HTR-8/SVneo (cell line): Measurements from ENCODE around the gene MAPK8IP2.
A peak's percentile ranks its signal among the peaks of the same experiment; 100 is the strongest.

Experiments used
- DNase-seq: peaks from one replicate; pipeline ENCODE4 v3.0.0; 2011; ENCODE audit warnings: low spot score, mixed read lengths; ENCODE audit not compliant: insufficient read length
- FAIRE-seq: peaks from 2 replicates; lab custom pipeline; 2011; peaks lifted over from hg19 to GRCh38; lab: Jason Lieb, UNC

The MAPK8IP2 gene

DNA sequence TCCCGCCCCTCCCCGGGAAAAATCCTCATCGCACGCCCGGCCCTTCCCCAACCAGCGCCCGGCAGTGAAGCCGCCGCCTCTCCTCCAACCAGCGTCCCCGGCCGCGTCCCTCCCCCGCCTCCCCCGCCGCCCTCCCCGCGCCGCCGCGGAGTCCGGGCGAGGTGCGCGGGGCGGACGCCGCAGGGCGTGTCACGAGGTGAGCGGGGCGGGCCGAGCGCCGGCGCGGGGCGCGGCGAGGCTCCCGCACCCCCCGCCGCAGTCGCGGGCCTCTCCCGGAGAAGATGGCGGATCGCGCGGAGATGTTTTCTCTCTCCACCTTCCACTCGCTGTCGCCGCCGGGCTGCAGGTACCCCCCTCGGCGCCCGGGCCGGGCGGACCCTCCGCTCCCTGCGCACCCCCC, at the start of gene MAPK8IP2:
Gene MAPK8IP2 (plus strand): TSS at position 256 of the 400 bp plus-strand sequence. CDS start 26 bp downstream, at position 282.
- no peak for FAIRE-seq
- no peak for DNase-seq

DNA sequence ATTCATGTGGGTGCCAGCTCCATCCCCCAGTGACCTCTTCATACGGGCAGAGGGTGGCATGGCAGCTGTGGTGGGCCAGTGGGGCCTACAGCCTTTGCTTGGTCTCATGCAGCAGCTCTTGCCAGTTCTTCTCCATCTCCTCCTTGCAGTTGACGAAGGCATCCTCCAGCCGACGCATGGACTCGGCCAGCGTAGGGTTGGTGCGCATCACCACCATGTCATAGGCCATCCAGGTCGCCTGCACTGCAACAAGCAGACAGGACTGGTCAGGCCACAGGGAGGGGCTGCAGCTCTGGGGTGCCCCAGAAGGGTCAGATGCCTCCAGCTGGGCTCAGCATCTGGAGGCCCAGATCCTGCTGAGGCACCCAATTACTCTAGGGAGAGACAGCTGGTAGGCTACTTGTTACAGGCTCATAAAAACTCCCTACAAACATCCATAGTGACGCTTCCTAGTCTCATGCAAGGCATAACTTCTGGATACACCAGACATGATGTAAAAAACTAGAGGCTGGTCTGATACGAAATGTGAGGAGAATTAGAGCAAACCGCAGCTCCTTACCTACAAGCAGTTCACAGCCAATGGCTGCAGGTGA, 49.3 kb upstream of the MAPK8IP2 start:
- FAIRE-seq (no peak), DNase-seq (no peak)

DNA sequence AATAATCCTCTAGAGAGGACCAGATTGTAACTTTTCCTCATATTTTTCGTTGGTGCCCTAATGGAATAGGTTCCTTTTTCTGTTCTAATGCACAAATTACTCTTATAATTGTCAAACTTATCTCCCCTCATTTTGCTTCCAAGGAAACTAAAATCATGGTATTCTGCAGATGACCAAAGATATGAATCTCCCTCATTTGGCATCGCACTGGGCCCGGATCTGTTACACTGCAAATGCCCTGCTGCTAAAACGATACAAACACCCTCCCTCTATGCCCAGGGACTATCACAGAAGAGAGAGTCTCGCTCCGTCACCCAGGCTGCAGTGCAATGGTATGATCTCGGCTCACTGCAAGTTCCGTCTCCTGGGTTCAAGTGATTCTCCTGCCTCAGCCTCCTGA, 47.3 kb upstream of the MAPK8IP2 start:
- no peak for FAIRE-seq
- DNase-seq = no peak

DNA sequence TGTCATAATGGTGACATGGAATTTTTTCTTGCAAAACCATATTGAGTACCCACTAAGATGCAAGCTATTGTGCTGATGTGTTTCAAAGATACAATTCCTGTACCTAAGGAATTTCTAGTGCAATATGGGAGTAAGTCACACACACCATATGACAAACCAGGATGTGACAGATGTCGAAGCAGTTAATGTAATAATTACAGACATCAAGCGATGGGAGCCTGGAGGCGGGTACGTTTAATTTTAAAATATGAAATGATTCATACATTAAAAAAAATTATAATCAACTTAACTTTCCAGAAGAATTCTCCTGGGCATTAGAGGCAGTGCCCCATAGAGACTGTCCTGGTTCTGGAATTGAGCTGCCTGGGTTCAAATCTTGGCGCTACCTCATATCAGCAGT, 43.9 kb upstream of the MAPK8IP2 start:
- DNase-seq = no peak
- FAIRE-seq = no peak

DNA sequence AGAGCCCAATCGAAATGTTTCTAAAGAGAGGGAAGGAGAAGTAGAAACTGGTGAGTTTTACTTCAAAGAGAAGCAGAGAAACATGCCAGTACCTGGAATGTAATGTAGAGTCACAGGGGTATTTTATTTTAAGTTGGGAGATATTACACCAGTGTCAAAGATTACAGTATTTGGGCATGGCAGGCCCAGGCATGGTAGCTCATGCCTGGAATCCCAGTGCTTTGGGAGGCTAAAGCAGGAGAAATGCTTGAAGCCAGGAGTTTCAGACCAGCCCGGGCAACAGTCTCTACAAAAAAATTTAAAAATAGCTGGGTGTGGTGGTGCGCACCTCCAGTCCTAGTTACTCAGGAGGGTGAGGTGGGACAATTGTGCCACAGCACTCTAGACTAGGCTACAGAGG, 40.6 kb upstream of the MAPK8IP2 start:
- DNase-seq (no peak), FAIRE-seq (no peak)

DNA sequence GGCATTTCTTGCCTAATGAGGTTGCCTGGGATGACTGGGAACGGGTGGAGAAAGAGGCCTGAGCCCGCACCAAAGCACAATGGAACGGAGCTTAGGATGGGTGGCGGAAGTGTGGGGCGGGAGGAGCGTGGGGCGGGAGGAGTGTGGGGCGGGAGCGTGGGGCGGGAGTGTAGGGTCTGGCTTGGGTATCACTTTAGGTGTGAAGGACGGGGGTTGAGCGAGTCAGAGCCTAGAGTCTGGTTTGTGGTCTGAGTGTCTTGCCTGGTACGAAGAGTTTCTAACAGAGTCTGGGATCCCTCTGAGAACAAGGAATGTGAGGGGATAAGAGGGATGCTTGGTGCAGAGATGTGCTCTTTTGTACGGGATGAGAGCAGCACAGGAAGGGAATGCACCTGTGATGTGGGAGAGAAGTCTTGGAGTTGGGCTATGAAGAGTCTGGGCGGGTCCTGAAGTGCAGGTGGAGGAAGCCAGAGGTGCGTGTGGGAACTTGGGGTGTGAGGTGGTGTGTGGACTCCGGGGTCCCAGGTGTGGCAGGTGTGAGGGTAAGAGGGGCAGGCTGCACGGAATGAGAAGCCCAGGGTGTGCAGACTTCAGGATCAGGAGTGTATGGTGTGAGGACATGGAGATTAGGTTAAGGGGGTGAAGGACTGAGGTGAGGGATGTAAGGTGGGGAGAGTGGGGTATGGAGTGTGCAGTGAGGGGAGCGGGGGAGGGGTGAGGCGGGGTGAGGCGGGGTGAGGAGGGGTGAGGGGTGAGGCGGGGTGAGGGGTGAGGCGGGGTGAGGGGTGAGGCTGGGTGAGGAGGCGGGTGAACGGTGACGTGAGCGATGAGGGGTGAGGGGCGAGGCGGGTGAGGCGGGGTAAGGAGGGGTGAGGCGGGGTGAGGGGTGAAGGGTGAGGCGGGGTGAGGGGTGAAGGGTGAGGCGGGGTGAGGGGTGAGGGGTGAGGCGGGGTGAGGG, 38.9 kb upstream of the MAPK8IP2 start:
- DNase-seq = no peak
- no peak for FAIRE-seq

DNA sequence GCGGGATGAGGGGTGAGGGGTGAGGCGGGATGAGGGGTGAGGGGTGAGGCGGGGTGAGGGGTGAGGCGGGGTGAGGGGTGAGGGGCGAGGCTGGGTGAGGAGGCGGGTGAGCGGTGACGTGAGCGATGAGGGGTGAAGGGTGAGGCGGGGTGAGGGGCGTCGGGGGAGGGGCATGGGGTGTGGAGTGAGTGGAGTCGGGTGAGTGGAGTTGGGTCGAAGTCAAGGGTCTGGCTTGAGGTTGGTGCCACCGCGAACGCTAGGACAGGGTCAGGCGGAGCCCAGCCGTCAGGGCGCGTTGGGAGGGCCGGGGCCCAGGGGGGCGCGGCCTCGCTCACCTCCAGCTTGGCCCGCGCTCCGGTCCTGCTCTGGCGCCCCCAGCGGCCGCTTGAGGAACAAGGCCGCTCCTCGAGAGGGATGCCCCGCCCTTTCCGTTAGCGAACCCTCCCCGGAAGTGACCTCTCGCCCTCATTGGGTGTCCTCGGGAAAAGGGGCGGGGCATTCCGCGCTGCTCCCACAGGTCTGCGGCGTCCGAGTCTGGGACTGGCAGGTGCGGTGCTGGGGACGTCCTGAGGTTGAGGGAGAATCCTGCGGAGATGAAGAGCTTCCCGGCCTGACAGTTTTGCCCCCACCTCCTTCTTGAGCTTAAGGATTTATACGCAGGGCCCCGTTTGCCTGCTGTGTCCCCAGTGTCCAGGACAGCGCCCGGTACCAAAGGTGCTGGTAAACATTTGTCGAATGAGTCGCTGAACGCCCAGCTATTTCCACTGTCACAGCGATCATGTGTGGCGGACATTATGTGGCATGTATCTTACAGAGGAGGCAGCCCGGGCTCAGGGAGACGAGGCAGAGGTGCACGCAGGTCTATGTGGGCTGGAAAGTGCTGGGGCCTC, 37.8 kb upstream of the MAPK8IP2 start, which contains the start of gene SYCE3:
Gene SYCE3 (minus strand): TSS at position 397 of the 890 bp plus-strand sequence. CDS start 6,514 bp downstream, outside the sequence.
- DNase-seq (peak; percentile 92), FAIRE-seq (peak; percentile 60)

DNA sequence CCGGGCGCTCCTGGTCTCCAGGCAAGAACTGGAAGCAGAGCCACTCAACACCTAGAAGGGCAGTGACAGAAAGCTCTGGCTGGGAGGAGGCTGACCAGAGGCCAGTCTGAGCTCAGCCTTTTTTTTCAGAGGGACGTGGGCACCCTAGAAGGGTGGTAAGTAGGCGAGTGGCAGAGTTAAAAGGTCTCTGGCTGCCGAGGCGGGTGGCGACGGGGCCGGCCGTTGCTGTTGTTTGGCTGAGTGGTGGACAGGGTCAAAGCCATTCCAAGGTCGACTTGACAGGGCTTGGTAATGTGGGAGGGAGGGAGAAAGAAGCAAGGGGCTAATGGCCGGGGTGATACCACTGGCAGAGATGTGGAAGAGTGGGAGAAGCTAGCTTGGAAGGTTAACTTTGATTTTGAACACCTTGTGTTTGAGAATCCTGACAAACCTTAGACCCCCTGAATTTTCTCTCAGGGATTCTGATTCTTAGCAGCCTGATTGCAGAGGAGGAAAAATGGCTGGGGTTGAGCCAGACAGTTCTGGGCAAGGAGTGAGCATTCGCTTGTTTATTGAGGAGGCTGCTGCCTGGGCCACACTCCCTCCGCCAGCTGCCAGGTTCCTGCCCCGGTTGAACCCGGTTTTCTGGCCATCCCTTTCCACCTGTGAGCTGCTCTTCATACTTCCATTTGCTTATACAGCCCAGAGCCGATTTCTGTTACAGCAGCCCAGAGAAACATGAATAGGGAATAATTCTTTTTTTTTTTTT, 37.0 kb upstream of the MAPK8IP2 start:
- FAIRE-seq (no peak), DNase-seq (no peak)

DNA sequence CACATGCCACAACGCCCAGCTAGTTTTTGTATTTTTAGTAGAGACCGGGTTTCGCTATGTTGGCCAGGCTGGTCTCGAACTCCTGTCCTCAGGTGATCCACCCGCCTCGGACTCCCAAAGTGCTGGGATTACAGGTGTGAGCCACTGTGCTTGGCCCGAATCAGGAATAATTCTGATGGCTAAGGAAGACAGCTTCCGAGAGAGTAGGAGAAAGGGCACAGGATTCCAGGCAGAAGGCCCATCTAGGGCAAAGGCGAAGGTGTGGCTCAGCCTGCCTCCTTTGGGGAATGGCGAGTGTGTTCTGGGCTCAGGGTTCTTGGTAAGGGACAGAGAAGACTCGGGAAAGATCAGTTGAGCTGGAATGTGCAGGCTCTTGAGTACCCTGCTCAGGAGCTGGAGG, 36.3 kb upstream of the MAPK8IP2 start:
- FAIRE-seq (no peak), DNase-seq (no peak)

DNA sequence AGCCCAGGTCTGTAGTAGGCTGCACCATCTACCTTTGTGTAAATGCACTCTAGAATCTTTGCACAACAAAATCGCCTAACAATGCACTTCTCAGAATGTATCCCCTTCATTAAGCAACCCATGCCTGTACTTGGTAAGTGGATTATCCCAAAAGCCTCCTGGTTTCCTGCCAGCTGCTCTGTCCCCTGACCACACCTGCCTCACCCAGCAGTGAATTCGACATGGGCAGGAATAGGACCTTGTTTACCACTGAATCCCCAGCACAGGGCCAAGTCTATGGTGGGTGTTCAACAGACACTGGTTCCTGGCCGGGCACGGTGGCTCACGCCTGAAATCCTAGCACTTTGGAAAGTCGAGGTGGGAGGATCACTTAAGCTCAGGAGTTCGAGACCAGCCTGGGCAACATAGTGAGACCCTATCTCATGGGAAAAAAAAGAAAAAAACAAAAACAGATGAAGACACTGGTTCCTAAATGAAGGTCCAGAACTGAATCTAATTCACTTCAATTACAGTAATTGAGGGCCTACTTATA, 32.8 kb upstream of the MAPK8IP2 start:
- FAIRE-seq (no peak), DNase-seq (no peak)

DNA sequence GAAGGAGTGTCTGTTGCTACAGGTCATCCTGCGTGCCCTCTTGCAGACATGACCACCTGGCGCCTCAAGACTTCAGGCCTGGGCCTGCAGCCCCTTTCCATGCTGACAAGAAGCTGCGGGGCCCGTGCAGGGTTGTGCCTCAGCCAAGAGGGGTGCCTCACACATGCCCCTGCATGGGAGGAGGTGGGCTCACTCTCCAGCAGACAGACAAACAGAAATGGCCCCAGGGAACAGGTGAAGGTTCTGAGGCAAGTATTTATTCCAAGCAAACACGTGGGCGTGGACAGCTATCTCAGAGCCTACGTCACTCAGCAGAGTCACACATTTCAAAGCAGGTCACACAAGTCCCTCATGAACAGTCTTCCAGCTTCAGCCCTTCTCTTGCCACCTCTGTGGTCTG, 32.0 kb upstream of the MAPK8IP2 start:
- DNase-seq (no peak), FAIRE-seq (no peak)

DNA sequence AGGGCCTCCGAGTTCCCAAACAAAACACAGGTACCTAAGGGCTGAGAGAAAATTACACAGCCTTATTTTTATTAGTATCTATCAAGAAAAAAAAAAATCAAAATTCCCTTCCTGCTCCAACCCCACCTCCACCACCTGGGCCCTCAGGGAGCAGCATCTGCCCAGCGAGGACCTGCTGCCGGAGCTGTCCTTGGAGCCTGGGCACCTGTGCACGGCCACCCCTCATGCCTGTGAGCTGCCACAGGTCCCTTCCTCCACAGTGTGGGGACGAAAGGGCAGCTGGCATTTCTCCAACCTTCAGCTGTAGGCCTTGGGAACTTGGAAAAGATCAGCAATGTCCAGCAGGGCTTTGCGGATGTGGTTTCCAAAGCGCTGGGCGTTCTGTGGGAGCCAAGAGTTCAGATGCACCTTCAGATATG, 31.5 kb upstream of the MAPK8IP2 start:
- no peak for FAIRE-seq
- DNase-seq = no peak

DNA sequence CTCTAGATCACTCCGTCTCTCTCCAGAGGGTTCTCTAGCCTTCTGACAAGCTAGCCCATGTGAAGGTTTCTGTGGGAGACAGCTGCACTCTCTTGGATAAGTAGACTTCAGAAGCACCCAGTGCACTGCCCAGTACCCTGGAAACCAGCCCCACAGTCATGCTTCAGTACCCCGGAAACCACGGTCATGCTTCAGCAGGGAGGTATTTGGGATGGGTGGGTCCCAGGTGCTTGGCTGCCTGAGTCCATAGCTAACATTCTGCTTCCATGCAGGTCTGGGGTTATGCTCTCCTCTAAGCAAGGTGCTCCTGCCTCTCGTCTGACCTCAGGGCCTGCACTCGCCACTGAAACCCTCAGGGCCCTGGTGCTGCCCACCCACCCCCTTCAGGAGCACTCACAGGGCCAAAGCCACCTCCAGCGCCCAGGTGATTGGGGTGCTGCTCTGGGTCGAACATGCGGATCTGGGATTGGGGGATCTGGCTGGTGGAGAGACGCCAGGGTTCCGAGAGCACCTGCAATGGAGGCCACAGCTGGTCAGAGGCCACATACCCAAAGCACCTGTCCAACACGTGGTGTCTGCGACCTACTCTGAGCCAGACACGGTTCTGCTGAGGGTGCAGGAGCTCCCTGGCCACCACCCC, 30.6 kb upstream of the MAPK8IP2 start:
- FAIRE-seq (no peak), DNase-seq (no peak)

DNA sequence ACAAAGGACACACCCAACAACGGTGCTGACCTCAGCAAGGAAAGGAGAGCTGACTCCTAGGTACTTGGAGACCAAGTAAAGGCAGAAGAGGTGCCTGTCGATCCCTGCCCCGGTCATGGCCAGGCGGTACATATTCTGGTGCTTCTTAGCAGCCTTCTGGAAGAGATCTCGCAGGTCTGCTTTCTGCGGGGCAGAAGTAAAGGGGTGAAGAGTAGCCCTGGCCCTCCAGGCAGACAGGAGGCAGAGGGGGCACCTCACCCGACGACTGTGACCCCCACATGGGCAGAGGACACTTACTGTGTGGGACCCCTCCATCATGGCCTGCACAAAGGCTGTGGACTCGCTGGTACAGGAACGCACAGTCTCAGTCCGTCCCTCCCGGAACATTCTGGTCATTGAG, 29.7 kb upstream of the MAPK8IP2 start:
- FAIRE-seq (no peak), DNase-seq (no peak)

DNA sequence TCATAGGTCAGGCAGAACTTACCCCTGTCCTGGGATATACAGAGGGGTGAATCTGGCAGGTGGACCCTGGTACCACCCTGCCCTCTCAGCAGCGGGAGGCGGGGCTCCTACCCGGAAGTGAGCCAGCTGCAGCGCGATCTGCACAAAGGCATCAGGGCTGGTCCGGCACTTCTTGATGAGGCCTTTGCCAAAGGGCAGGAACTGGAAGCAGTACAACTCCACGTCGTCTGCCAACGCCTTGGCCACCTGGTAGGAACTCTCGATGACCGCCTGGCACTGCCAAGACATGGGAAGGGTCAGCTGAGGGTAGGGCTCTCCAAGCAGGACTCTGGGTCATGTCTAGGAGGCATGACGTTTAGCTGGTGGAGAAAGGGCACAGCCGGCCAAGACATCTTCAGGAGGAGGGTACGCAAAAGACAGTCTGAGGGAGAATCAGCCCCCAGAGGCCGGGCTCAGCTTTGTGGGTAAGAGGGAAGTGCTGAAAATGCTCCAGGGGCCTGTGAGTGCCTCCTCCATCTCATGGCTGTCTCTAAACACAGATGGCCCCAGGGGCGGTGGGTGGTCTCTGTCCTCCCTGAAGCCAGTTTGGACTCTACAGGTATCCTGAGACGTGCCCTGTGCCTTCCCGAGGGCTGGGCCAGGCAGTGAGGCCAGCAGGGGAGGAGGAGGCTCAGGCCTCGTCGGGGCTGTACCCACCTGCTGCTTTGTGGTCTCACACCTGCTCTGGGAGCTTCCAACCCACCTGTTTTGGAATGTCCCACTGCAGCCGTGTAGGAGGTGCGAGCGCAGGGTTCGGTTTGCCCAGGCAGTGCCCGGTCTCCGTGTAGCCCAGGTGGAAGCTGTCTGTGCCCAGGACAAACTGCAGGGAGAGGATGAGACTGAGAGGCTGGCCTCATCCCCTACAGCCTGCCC, 29.1 kb upstream of the MAPK8IP2 start:
- no peak for FAIRE-seq
- no peak for DNase-seq

DNA sequence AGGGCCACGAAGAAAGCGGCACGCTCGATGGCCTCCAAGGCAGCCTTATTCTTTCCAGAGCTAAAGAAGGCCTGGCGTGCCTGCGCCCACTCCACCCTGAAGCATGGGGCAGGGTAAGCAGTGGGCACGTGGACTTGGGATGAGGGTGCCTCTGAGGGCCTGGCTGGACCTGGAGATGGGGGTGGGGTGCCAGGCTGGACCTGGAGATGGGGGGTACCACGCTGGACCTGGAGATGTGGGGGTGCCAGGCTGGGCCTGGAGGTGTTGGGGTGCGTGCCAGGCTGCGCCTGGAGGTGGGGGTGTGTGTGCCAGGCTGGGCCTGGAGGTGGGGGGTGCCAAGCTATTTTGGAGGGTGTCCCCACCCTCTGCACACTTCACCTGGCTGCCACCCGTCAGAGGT, 27.6 kb upstream of the MAPK8IP2 start:
- DNase-seq (no peak), FAIRE-seq (peak; percentile 31)

DNA sequence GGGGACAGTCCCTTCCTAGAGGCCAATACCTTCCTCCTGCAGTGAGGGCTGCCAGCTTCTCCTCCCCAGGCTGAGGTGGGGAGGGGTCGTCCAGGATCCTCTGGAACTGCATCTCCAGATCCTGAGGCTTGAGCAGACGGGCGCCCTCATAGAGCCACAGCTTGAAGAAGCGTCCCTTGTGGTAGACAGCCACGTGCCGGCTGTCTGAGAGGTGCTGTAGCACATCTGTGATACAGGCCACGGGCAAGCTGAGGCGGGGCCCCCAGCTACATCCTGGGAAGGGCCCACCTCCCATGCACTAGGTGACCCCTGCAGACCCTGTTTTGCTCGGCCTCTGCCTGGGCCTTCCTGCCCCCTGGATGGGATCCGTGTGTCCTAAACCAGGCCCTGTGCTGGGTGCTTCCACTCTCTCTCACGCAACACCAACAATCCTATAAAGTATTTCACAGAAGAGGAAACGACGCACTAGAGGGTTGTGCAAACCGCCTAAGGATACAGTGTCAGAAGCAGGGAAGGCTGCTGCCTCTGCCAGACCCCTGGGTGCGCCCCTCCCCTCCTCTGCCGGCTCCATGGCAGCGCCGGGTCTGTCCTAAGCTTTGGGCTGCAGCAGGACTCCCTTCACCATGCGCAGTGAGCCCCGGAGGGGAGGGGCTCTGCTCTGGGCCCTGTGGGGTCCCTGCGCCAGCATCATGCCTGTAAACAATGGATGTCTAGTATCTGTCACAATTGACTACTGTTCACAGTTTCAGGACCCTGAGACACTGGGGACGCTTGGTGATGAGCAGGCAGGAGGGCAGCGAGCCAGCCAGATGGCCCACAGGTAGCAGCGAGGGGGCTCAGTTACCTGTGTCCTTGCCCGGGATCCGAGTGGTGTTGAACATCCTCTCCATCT, 26.9 kb upstream of the MAPK8IP2 start:
- FAIRE-seq (no peak), DNase-seq (no peak)
